ENCODE measurements around the gene ENO4. TPM values are rescaled to one million over a fixed set of nuclear protein-coding genes. Genes with fewer than 3 reads are reported as not detected.

Gene ENO4
- total RNA-seq, 4 donors from 2014 or later = 0.44 to 1.8 (median 1.2) TPM

GRCh38 chr10:116909307-116909706, 60.0 kb downstream of the ENO4 start:
- TF ChIP-seq CTCF (IDR thresholded peaks at IDR 0.05) = no peak
- TF ChIP-seq POLR2A (IDR thresholded peaks at IDR 0.05) = no peak
- Histone ChIP-seq H3K4me1 (no peaks in the 10 kb centered on the region), H3K36me3 (peaks cover 0 to 15% of the 10 kb centered on the region in 2 donors), H3K27me3 (no peaks in the 10 kb centered on the region), H3K9me3 (no peaks in the 10 kb centered on the region), H3K27ac (no peak overlapping the region), H3K4me3 (replicated peaks in 1 of 3) (no peak overlapping the region)
- 82 to 83% methylated on average over 1 of the region's 1 CpG for WGBS, 2 donors
- intact Hi-C loops (cut with DNase I) = no loop called here
- DNase-seq = no peak

GRCh38 chr10:116910910-116911309, 61.6 kb downstream of the ENO4 start:
- WGBS, 2 donors = 86 to 94% methylated on average over 3 of the region's 3 CpGs
- intact Hi-C loops (cut with DNase I) = no loop called here

GRCh38 chr10:116912162-116912561, 62.9 kb downstream of the ENO4 start:
- no peak overlapping the region for H3K4me3 ChIP-seq (replicated peaks in 1 of 3)
- peak; percentile 17 to 34 for DNase-seq
- H3K27ac ChIP-seq = no peak overlapping the region
- intact Hi-C loops (cut with DNase I) = no loop called here
- 14 to 42% methylated on average over 1 of the region's 1 CpG for WGBS, 2 donors
- H3K4me1 ChIP-seq = no peaks in the 10 kb centered on the region
- TF ChIP-seq POLR2A (IDR thresholded peaks at IDR 0.05) (no peak), CTCF (IDR thresholded peaks at IDR 0.05) (no peak)
- no peaks in the 10 kb centered on the region for H3K27me3 ChIP-seq
- H3K36me3 ChIP-seq = peaks cover 0 to 9% of the 10 kb centered on the region in 2 donors
- no peaks in the 10 kb centered on the region for H3K9me3 ChIP-seq

More at GRCh38 chr10:116910910-116911309, 61.6 kb downstream of the ENO4 start:
- Histone ChIP-seq H3K4me1 (no peaks in the 10 kb centered on the region), H3K27me3 (no peaks in the 10 kb centered on the region), H3K27ac (no peak overlapping the region), H3K9me3 (no peaks in the 10 kb centered on the region), H3K4me3 (replicated peaks in 1 of 3) (no peak overlapping the region), H3K36me3 (peaks cover 0 to 12% of the 10 kb centered on the region in 2 donors)
- DNase-seq = no peak
- no peak for TF ChIP-seq POLR2A (IDR thresholded peaks at IDR 0.05)
- no peak for TF ChIP-seq CTCF (IDR thresholded peaks at IDR 0.05)

- H3K27me3 ChIP-seq = no peaks in the 10 kb centered on the region
- intact Hi-C loops (cut with DNase I) = no loop called here
- WGBS, 2 donors = 79 to 97% methylated on average over 1 of the region's 1 CpG
- peaks cover 0 to 9% of the 10 kb centered on the region in 2 donors for H3K36me3 ChIP-seq
- no peaks in the 10 kb centered on the region for H3K9me3 ChIP-seq
- H3K4me1 ChIP-seq = no peaks in the 10 kb centered on the region
- H3K27ac ChIP-seq = no peak overlapping the region
- no peak for DNase-seq
- H3K4me3 ChIP-seq (replicated peaks in 1 of 3) = no peak overlapping the region
- TF ChIP-seq CTCF (IDR thresholded peaks at IDR 0.05) = no peak
- no peak for TF ChIP-seq POLR2A (IDR thresholded peaks at IDR 0.05)
These were observed 64.4 kb downstream of the ENO4 start for GRCh38 chr10:116913695-116914094.

GRCh38 chr10:116915340-116915739, 66.0 kb downstream of the ENO4 start:
- intact Hi-C loops (cut with DNase I) = no loop called here
- Histone ChIP-seq H3K27me3 (no peaks in the 10 kb centered on the region), H3K9me3 (no peaks in the 10 kb centered on the region), H3K36me3 (peaks cover 0 to 9% of the 10 kb centered on the region in 2 donors), H3K4me3 (replicated peaks in 1 of 3) (no peak overlapping the region), H3K4me1 (no peaks in the 10 kb centered on the region), H3K27ac (no peak overlapping the region)
- WGBS, 2 donors = 80 to 83% methylated on average over 2 of the region's 2 CpGs
- DNase-seq = no peak
- no peak for TF ChIP-seq CTCF (IDR thresholded peaks at IDR 0.05)
- TF ChIP-seq POLR2A (IDR thresholded peaks at IDR 0.05) = no peak
